B cell (primary cell): ENCODE results near the gene ILK. TPM values are rescaled to one million over a fixed set of nuclear protein-coding genes. Genes with fewer than 3 reads are reported as not detected.

Source experiments
- ATAC-seq: fragments of 200-7000 bp; cut with Tn5 transposase; one replicate; pipeline ENCODE4 v1.10.0; 2021; ENCODE audit warnings: low read depth, mild to moderate bottlenecking, moderate number of reproducible peaks, moderate library complexity
- CTCF ChIA-PET: fragments of 350-600 bp; sonication (Branson Sonifier 250); formaldehyde crosslinking; loops from one replicate; lab custom pipeline; 2021; ENCODE audit warnings: antibody characterized with exemption, inconsistent platforms; lab: Charles Lee
- POLR2A ChIA-PET: fragments of 350-600 bp; sonication (Branson Sonifier 250); formaldehyde crosslinking; loops from one replicate; lab custom pipeline; 2021; ENCODE audit warnings: antibody characterized with exemption; lab: Charles Lee
- DNase-seq: peaks from one replicate; pipeline ENCODE4 v3.0.0; 2013
- H2AFZ ChIP-seq: 2 replicates; pipeline ENCODE4 v1.6.1; 2012; ENCODE audit warnings: mild to moderate bottlenecking, low read depth, low read length; ENCODE audit not compliant: insufficient read depth, poor library complexity, severe bottlenecking
- H3K27ac ChIP-seq, 2 donors: 1 replicate in 1 of 2; 2 replicates in 1 of 2; pipeline ENCODE4 v1.5.1; 2012 to 2013; ENCODE audit warnings: low read length in 2 of 2, mild to moderate bottlenecking in 2 of 2, moderate library complexity in 1 of 2
- H3K27me3 ChIP-seq, 4 experiments: fragments of 200-600 bp in 1 of 4; sonication (generic) in 1 of 4; replicated peaks in 1 of 4; 1 replicate in 2 of 4; 2 replicates in 2 of 4; pipeline versions ENCODE4 v1.6.1 to v1.7.0; 2013 to 2016; ENCODE audit warnings: low read length in 3 of 4, mild to moderate bottlenecking in 2 of 4, mixed read lengths in 1 of 4, moderate library complexity in 1 of 4; ENCODE audit not compliant: insufficient read depth in 4 of 4, control insufficient read depth in 3 of 4; ENCODE audit errors: control extremely low read depth in 1 of 4
- H3K36me3 ChIP-seq, 2 experiments: replicated peaks in 1 of 2; 1 replicate in 1 of 2; 2 replicates in 1 of 2; pipeline versions ENCODE4 v1.6.1 to v1.7.1; 2013; ENCODE audit warnings: low read length in 1 of 2; ENCODE audit not compliant: insufficient read depth in 2 of 2, control insufficient read depth in 1 of 2; ENCODE audit errors: control extremely low read depth in 1 of 2, extremely low read depth in 1 of 2
- H3K4me1 ChIP-seq, 2 donors: fragments of 200-600 bp in 1 of 2; sonication (generic) in 1 of 2; 1 replicate in 1 of 2; 2 replicates in 1 of 2; pipeline versions ENCODE4 v1.5.1 to v1.6.1; 2013 to 2017; ENCODE audit warnings: low read length in 2 of 2; ENCODE audit not compliant: control insufficient read depth in 2 of 2, insufficient read depth in 2 of 2
- H3K4me2 ChIP-seq: replicated peaks from 2 replicates; pipeline ENCODE3; 2012; ENCODE audit warnings: mild to moderate bottlenecking, low read depth, low read length; ENCODE audit not compliant: poor library complexity, severe bottlenecking
- H3K4me3 ChIP-seq, 5 experiments: fragments of 200-600 bp in 1 of 5; sonication (generic) in 1 of 5; 1 replicate in 3 of 5; 2 replicates in 2 of 5; pipeline versions ENCODE4 v1.5.1 to v1.7.0; 2011 to 2016; ENCODE audit warnings: low read length in 4 of 5, mild to moderate bottlenecking in 4 of 5, low read depth in 2 of 5, control low read depth in 1 of 5, moderate library complexity in 1 of 5; ENCODE audit not compliant: insufficient read depth in 1 of 5; ENCODE audit errors: control extremely low read depth in 1 of 5, extremely low read depth in 1 of 5
- H3K79me2 ChIP-seq: fragments of 200-600 bp; sonication (generic); one replicate; pipeline ENCODE4 v1.6.0; 2016; ENCODE audit warnings: low read length; ENCODE audit not compliant: control insufficient read depth, insufficient read depth
- H3K9ac ChIP-seq: fragments of 200-600 bp; sonication (generic); 2 replicates; pipeline ENCODE4 v1.6.1; 2017; ENCODE audit warnings: mild to moderate bottlenecking, low read length, moderate library complexity
- H3K9me3 ChIP-seq, 3 donors: one replicate each; pipeline versions ENCODE4 v1.6.1 to v1.7.1; 2013; ENCODE audit warnings: low read length in 2 of 3; ENCODE audit not compliant: control insufficient read depth in 2 of 3, insufficient read depth in 1 of 3; ENCODE audit errors: control extremely low read depth in 1 of 3
- H4K20me1 ChIP-seq: 2 replicates; pipeline ENCODE4 v1.6.0; 2012; ENCODE audit warnings: mild to moderate bottlenecking, low read length; ENCODE audit not compliant: insufficient read depth, control insufficient read depth, poor library complexity, severe bottlenecking
- H3K27ac Mint-ChIP-seq: one replicate; pipeline ENCODE4 v1.8.0; 2021; ENCODE audit warnings: mixed read lengths
- H3K27me3 Mint-ChIP-seq: one replicate; pipeline ENCODE4 v1.8.0; 2021; ENCODE audit warnings: mixed read lengths
- H3K4me1 Mint-ChIP-seq: one replicate; pipeline ENCODE4 v1.8.0; 2021; ENCODE audit warnings: mixed read lengths
- H3K4me3 Mint-ChIP-seq: one replicate; pipeline ENCODE4 v1.8.0; 2021; ENCODE audit warnings: mixed read lengths
- H3K9me3 Mint-ChIP-seq: one replicate; pipeline ENCODE4 v1.8.0; 2022; ENCODE audit warnings: mixed read lengths; ENCODE audit not compliant: insufficient read depth
- CTCF ChIP-seq: fragments of 200-600 bp; IDR thresholded peaks from one replicate; pipeline ENCODE4 v1.8.0; 2022; ENCODE audit warnings: antibody characterized with exemption, mild to moderate bottlenecking
- EZH2 ChIP-seq: IDR thresholded peaks from 2 replicates; pipeline ENCODE4 v1.6.1; 2012; ENCODE audit warnings: borderline replicate concordance, low read depth, mild to moderate bottlenecking, moderate library complexity, low read length; ENCODE audit not compliant: insufficient read depth, poor library complexity, severe bottlenecking
- WGBS: methylation state at CpG from one replicate; pipeline ENCODE4 v1.1.5; 2013; ENCODE audit warnings: missing lambda C conversion rate; ENCODE audit not compliant: insufficient coverage; 5-methylcytosine and 5-hydroxymethylcytosine counted together
- intact Hi-C: fragments of 100-400 bp; cut with micrococcal nuclease; formaldehyde crosslinking; loops from one replicate; pipeline ENCODE4 v1.10.0; 2022
- polyA plus RNA-seq: library from polyadenylated mRNA; depleted of rRNA; stranded (reverse); fragments of >200 nt; gene quantifications from 2 replicates; pipeline ENCODE4 v1.2.3, GENCODE V29; 2012
- total RNA-seq, 2 donors: library from RNA; stranded (reverse); fragments of 120-200 nt in 1 of 2; gene quantifications; 1 replicate in 1 of 2; 2 replicates in 1 of 2; pipeline versions ENCODE4 v1.2.3 to v1.2.4, GENCODE V29; 2013 to 2022

ILK gene
- total and polyA plus RNA-seq, 2 donors (not counting 1 experiment from before 2014, with no cell fraction given) = 88.5 to 131 TPM

GRCh38 chr11:6612213-6613041, 8.9 kb downstream of the ILK start, which contains the start of gene TAF10:
Gene TAF10 (minus strand): TSS chr11:6612216. CDS start chr11:6612189, 27 bp downstream.
- Mint-ChIP-seq H3K27ac (peak within 1 kb of the TSS; percentile 96), H3K4me3 (peak within 1 kb of the TSS; percentile 95), H3K9me3 (no peaks in the 10 kb centered on the region), H3K4me1 (peaks cover 37% of the 10 kb centered on the region), H3K27me3 (no peaks in the 10 kb centered on the region)
- Histone ChIP-seq H3K9ac (peak within 1 kb of the TSS; percentile 98), H4K20me1 (no peaks in the 10 kb centered on the region), H3K4me2 (peak within 1 kb of the TSS; percentile 71), H3K36me3 (peaks cover 2 to 75% of the 10 kb centered on the region in 2 experiments), H2AFZ (peak within 1 kb of the TSS; percentile 71), H3K79me2 (peaks cover 45% of the 10 kb centered on the region), H3K9me3 (no peaks in the 10 kb centered on the region), H3K27ac (peak within 1 kb of the TSS; percentile 99 to 100), H3K4me3 (peak within 1 kb of the TSS; percentile 79 to 95 (median 85)), H3K27me3 (no peaks in the 10 kb centered on the region), H3K4me1 (peaks cover 23 to 32% of the 10 kb centered on the region in 2 donors)
- no peak for TF ChIP-seq EZH2
- peak; percentile 41 for TF ChIP-seq CTCF
- 0% methylated on average over 41 of the region's 51 CpGs for WGBS
- ATAC-seq (peak; percentile 80), DNase-seq (peak; percentile 96)
- CTCF ChIA-PET = interaction anchor here (0.6 to 4.7 kb wide), 10 partner anchors 8 to 98 kb away, joined by 3 to 33 read pairs (median 6); partner anchors contain the start of genes DCHS1 and MRPL17
- POLR2A ChIA-PET = interaction anchor here (0.6 to 2.1 kb wide), 13 partner anchors 8 to 378 kb away, joined by 3 to 19 read pairs (median 6); partner anchors contain the start of genes ARFIP2, FHIP1B, ILK and MRPL17
- intact Hi-C loops = loop anchor here (1.0 kb wide), 3 partner anchors 9 to 131 kb away; partner anchors contain the start of genes ARFIP2, ILK, MRPL17 and RRP8
